GM21723 (cell line): ENCODE results near the gene DLST.

ENCODE experiments used
- ATAC-seq: cut with Tn5 transposase; IDR thresholded peaks from one replicate; pipeline ENCODE4 v1.9.1; 2021; ENCODE audit warnings: mild to moderate bottlenecking, moderate library complexity; ENCODE audit not compliant: unreplicated experiment

Gene DLST

DNA sequence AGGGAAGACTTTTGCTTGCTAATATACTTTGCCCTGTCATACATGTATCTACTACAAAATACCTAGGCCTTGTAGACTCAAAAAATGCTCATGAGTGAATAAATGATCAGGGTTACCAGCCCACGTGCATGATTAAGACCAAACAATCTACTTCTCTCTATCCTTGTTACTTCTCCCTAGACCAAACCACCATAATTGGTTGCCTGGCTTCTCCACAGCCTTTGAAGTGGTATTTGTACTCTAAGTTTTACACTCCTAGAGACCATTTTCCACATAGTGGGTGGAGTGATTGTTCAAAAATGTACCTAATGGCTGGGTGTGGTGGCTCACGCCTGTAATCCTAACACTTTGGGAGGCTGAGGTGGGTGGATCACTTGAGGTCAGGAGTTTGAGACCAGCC is 55.5 kb downstream of the DLST start:
- ATAC-seq: no peak

DNA sequence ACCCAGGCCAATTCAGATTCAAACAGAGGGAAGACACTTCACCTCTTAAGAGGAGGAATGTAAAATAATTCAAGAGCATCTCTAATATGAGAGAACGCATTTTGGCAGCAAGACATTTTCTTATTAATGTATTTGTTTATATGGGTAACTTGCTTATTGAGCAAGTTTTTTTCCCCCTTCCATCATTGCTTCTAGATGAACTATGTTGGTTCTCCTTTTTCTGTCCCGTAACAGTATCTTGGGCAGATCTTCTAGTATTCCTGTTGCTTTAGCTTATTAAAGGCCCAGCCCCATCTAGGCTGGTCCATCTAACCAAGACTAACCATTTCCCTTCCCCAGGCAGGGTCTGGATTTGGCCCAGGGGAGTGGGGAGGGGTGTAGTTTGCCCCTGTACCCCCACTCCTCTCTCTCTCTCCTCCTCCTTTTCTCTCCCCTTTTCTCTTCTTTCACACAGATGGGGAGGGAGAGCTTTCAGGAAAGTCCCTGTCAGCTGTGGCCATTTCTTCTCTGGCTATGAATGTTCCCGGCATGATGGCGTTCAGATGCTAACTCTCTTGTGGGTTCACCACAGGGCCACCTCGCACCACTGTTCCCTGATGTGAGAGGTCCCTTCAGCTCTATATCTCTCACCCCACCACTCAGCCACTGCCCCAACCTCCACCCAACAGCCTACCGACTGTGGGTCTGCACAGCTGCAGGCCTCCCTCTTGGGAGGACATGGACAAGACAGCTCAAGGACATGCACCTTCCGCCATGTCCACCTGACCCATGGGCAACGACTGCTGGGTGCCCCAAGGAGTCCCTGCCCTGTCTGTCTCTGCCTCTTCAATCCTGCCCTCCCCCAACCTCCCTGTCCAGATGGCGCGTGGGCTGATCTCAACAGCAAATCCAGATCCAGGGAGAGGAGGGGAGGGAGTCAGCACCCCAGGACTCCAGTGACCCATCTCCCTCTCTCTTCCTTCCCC is 57.1 kb downstream of the DLST start:
- ATAC-seq: no peak

DNA sequence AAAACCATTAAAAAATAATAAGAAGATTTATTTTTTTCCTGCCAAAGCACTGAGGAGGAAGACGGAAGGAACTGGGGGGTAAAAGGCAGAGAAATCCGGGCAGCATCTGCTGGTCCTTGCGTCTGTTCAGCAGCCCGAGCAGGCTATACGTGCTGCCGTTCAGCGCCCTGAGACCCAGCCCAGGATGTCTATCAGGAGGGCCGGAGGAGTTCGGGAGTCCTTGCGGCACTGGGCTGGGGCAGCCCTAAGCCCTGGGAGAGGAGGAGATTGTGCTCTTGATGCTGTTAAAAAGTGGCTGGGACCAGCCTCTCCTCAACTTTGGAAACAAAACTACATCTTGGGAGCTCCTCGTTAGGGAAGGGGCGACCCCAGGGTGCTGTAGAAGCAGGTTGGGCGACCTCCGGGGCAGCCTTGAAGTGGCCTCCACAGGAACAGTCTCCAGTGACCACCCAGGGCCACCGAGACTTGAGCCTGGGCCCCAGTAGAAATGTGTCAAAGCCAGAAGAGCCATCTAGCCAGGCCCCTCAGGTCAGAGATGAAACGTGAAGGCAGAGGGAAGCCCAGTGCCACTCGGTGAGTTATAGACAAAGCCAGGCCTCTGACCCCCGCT is 59.3 kb downstream of the DLST start:
- ATAC-seq: no peak

DNA sequence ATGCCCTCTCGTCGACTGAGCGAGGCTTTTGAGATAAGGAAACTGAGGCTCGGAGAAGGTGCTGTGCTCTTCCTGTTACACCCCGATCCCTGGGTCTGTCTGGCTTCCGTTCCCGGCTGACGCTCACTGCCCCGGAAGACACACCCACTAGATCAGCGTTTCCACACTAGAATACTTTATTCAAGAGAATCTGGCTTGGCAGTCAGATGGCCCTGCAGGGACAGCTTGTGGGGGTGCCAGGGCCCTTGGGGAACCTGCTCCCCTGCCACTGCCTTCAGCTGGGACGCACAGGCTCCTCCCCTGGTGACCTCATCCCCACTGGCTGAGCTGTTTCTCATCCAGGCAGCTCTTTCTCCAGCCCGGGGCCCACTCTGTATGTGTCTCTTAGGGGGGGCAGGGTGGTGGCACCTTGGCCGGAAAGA is 60.0 kb downstream of the DLST start:
- peak; percentile 53 for ATAC-seq

DNA sequence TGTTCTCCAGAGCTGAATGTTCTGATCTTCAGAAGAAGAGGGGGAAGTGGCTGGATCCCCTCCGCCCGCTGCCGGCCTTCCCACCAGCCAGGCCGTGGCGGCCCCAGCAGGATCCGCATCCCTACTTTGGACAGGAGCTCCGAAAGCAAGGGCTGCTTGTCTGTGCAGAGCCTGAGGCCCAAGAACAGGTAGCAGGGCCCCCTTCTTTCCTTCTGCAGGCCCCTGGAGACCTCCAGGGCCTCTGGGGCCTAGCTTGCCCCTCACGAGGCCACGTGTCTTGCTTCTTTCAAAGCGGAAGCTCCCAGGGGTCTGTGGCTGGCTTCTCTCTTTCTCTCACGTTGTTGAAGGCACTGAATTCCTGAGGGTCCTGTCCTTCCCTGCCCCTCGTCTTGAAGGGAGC is 60.5 kb downstream of the DLST start:
- ATAC-seq: peak; percentile 29

DNA sequence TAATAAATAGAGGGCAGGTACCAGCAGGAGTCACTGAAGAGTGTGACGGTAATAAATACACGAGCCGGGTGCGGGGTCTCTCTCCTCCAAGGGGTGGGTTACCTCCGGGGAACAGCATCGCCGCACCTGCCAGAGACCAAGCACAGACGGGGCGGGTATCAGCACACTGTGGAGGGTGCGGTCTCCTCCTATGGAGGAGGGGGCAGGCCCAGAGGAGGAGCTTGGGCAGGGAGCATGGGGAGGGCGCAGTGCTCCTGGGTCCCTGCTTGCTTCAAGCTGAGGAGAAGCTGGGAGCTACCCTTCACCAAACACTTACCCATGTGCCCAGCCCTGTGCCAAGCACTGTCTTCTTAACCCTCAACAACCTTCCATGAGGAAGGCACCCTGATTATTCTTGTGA is 60.9 kb downstream of the DLST start:
- peak; percentile 30 for ATAC-seq

DNA sequence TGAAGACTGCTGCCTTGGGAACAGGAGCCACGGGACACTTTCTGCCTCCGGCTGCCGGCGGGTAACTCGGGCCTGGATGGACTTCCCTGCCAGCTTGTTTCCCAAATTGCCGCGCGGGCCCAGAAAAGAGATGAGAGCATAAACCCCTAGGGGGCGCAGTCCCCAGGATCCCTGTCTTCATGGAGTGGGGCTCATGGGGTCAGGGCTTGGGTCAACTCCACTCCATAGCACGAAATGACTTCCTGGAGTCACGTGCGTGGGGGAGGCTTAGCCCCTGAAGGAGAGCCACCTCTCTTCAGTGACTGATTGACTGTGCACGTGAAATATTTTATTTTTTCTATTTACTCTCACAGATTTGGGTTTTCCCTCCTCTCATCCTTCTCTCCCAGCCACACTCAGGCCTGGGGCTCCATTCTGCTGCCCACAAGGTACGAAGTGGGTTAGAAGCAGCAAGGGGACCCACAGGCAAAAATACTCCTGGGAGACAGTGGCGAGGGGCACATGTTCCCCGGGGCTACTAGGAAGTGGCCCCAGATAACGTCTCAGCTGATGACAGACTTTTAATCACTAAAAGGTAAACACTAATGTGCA is 63.6 kb downstream of the DLST start:
- ATAC-seq: no peak

DNA sequence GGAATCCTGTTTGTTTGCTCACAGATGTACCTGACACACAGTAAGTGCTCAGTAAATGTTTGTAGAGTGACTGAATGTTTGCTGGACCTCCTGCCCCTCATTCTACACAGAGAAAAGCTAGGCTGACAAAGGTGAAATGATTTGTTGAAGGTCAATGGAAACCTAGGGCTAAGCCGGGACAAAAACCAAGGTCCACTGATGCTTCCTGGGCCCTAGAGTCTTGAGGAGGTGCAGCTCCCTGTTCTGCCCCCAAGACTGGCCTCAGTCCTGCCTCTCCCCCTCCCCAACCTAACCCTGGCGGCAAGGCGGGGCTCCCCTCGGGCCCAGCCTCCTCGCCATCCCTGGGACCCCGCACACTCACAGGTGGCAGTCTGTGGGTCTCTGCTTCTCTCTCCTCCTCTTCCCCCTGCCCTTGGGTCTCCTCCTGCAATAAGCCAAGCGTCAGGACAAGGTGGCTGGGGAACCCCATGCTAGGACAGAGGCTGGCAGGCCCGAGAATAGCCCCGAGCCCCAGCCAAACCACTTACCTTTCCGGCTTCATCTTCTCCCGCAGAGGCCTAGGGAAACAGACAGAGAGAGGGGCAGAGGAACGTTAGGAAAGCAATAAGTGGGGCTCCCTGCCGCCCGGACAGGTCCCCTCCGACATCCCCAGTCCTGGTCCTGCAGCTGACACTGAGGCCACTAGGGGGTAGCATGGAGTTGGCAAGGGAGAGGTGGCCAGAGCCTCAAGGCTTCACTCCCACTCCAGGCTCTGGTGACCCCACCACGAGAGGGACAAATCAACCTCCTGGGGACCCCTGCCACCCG is 64.3 kb downstream of the DLST start:
- no peak for ATAC-seq

DNA sequence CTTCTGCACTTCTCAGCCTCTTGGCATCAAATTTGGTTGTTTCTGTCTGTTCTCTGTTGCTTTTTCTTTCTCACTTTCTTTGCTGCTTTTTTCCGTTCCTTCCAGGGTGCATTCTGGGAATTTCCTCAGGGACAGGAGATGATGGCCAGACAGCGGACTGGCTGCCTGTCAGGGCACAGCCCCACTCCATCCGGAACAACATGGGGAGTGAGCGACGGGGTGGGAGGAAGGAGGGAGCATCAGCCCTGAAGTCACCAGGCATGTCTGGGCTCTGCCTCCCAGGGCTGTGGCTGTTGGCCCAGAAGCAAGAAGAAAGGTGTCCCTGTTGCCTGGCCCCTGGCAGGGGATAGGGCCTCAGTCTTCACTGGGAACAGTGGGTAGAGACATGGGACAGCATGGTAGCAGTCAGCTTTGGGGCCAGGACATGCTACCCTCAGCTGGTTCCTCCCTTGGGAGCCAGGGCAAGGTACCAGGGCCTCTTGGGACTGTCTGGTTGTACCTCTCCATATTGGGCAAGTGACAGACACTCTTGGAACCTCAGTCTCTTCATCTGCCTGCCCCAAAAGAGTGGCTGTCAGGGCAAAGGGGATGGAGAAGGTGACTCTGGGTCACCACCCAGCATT is 65.1 kb downstream of the DLST start:
- no peak for ATAC-seq

DNA sequence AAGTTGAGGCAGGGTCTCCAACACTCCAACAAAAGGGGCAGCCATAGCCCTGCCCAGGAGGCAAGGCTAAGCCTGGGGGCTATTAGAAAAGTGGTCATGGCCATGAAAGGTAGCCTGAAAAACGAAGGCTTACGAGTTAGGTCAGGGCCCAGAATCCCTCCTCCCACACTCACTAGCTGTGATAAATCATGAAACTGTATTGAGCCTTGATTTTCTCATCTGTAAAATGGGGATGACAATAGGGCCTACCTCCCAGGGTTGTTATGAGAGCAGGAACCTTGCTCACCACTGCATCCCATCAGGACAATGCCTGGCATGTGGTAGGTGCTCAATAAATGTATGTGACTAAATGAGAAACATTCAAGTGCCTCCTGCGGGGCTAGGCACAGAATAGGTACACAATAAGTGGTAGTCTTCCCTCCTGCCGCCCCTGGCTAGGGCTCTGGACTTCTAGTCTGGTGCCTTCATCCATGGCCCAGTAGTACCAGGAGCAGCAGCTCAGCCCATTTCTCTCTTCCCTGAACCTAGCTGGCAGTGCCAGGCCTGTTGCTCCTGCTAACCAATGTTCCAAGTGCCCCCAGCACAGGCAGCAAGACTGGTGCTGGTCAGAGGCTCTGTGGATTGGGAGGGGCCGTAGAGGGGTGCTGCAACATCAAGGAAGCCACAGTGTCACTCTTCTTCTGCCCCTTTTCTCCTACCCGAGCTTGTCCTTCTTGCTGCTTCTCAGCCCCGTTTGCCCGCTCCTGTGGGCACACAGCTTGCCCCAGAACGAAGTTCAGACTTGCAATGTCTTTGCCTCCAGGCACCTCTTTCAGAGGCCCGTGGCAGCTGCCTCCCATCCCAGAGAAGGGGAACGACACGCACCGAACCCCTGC is 65.9 kb downstream of the DLST start:
- ATAC-seq: no peak

DNA sequence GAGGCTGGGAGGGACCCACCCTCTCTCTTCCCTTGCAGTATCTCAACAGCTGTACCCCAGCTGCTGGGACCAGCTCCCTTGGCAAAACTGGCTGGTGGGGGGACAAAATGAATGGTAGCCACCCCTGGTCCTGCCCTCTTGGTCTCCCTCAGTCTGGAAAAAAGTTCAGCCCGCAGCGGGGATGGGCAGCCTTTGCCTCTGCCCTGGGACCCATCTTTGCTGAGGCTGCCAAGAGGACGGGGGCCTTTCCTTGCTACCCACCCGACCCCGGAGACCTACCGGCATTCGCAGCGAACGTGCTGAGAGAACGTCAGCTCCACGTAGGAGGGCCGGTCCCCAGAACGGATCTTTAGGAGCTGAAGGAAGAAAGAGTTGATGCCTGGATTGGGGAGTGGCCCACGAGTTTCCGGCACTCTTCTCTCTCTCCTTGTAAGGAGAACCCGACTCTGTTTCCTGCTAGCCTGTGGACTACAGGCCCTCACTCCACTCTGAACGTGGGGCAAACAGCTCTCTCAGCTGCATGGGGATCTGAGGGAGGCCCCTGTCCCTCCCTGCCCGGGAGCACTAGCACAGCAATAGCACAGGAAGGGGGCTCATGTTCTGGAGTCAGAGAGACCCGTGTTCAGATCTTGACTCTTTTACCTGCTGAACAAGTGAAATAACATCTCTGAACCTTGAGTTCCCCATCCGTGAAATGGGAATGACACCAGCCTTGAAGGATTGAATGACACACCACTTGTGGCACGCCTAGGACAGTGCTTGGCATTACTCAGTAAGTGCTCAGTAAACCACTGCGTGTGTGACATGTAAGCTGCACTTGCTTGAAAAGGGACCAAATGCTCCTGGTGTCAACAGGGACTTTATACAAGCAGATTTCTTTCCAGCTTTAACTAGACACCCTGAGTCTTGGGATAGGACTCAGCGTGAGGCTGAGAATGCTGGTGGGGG is 66.8 kb downstream of the DLST start:
- no peak for ATAC-seq

DNA sequence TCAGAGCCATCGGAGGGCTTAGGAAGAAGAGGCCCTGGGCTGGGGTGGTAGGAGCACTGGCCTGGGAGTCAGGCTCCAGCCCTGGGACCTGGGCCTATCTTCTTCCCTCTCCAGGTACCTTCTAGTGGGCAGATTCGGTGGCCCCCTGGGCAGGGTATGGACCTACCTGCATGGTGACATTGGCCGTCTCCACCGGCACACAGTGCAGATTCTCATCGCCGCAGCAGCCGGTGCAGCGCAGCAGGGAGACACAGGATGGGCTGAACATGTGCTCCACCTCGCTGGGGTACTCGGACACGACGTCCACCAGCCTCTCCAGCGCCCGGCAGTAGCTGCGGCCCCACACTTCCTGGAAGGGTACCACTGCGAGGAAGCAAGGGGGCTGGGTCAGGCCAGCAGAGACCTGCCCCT is 67.5 kb downstream of the DLST start:
- ATAC-seq: no peak

DNA sequence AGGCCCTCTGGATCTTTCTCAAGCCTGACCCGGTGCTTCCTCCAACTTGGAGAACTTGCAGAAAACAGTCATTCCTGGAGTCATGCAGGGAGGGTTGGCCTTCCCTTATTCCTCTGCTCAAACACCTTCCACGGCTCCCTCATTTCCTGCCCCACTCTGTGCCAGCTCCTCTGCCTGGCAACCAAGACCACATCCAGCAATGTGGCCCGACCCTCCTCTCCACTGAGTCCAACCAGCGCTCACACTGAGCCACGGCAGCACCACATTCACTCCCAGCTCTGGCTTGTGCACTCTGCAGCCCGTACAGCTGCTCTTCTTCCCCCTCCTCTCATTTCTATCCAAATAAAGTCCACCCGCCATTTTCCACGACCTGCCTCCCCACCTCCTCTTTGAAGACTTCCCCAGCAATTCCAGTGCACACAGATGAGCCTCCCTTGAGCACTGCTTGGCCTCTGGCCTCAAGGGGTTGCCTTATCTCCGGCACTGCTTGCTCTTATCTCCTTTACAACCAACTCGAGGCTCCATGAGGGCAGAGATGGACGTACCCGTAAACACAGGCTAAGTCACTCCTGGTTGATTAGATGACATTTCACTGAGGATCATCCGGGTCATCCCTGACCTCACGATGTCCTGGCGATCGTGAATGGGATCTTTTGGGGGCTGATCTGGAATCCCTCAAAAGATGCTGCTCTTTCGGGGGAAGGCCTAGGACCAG is 68.3 kb downstream of the DLST start:
- no peak for ATAC-seq

DNA sequence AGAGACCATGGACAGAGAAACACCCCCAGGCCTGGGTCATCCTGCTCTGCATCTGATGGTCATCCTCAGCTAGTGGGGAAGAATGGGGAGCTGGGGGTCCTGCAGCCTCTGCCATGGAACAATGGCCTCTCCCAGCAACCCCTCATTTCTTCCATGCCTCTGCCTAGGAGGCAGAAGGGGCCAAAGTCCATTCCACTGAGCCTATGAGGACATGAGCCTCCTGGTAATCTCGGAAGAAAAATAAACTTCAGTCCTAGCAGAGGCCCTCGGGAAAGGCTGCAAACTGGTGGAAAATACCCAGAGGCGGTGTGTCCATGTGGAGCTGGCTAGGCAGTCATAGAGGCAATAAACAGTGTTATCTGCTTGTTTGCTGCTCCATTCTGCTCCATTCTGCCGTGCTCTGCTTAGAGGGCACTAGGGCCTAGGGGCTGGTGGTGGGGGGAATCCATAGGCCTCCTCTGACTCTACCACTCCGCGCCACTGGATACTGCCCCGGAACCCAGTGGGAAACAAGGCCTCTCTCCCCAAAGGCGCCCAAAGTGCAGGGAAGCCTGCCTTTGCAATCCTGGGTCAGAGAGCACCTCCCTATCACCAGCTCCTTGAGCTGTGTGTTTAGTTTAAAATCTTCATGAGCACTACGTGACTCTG is 69.2 kb downstream of the DLST start:
- no peak for ATAC-seq

DNA sequence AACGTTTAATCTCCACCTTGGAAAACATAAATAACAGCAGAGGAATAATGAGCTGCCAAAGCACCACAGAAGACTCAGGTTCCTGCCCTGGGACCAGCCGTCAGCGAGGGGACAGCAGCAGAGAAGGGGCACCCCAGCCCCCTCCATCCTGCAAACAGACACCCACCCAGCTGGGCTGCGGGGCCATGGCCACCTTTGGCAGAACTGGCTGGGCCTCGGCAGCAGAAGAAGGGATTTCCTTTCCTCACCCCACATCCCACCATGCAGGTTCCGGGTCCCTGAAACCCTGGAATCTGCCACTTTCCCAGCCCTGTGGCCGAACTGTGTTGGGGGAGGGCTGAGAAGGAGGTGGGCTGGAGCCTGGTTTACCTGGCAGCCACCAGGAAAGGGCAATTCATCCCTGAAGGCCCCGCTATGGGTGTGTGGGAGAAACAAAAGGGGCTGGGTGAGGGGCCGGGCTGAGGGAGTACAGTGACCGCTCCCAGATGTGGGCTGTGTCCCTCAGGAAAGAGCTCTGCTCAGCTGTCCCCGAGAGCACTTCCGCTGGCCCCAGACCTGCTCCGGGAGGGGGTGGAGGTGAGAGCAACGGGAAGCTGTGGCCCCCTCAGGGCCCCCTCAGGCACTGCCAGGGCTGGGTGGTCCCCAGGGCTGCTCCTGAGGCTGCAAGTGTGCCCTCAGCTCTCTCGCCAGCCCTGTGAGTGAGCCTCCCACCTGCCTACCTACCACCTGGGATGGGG is 69.9 kb downstream of the DLST start:
- ATAC-seq: no peak

DNA sequence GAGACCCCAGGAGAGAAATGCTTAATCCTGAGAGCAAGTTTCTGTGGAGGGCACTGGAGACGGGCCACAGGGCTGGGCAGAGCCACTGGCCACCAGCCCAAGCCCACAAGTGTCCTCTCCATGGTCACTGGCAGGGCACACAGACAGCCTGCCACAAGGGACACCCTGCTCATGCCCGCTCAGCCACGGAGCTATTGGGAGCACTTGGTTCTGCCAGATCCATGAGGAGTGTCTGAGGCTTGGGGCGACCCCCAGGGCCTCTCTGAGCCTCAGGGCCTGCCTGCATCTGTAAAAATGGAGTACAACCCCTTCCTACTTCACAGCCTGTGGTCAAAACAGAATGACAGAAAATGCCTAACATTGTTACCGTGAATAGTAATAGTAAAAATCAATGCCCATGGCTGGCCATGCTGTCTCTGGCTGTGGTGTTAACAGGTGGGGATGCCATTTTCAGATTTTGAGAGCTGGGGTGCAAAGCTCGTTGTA is 70.5 kb downstream of the DLST start:
- ATAC-seq: no peak
